HG03558 (cell line): ENCODE data around the gene NDUFS8.
"Not testable (repeated sequence)": the region's sequence is repeated elsewhere in the genome, so short reads cannot be mapped to it uniquely, and the experiment has no call there.

Experiments used
- ATAC-seq: cut with Tn5 transposase; IDR thresholded peaks from one replicate; pipeline ENCODE4 v1.9.1; 2021; ENCODE audit warnings: moderate number of reproducible peaks; ENCODE audit not compliant: unreplicated experiment; ENCODE audit errors: extremely low read depth

NDUFS8 gene

GRCh38 chr11:68030318-68031143 is at the start of gene NDUFS8:
NDUFS8 (plus strand) TSS chr11:68030681; CDS start chr11:68032152, 1,471 bp downstream.
- ATAC-seq: peak; percentile 69

- not testable (repeated sequence) for ATAC-seq
Observed at GRCh38 chr11:67981226-67981625, 49.3 kb upstream of the NDUFS8 start.

- not testable (repeated sequence) for ATAC-seq
Observed at GRCh38 chr11:67982255-67982857, 48.1 kb upstream of the NDUFS8 start.

GRCh38 chr11:67983951-67984350 is 46.5 kb upstream of the NDUFS8 start:
- ATAC-seq: no peak

GRCh38 chr11:67985302-67985701 is 45.2 kb upstream of the NDUFS8 start:
- not testable (repeated sequence) for ATAC-seq

GRCh38 chr11:67990546-67991346 is 39.7 kb upstream of the NDUFS8 start:
- ATAC-seq: not testable (repeated sequence)

- ATAC-seq: not testable (repeated sequence)
Observed at GRCh38 chr11:67991347-67992121, 38.9 kb upstream of the NDUFS8 start.

GRCh38 chr11:67993821-67994220 is 36.7 kb upstream of the NDUFS8 start:
- not testable (repeated sequence) for ATAC-seq

- ATAC-seq: not testable (repeated sequence)
Observed at GRCh38 chr11:67994387-67994786, 36.1 kb upstream of the NDUFS8 start.

GRCh38 chr11:67995129-67995528 is 35.4 kb upstream of the NDUFS8 start:
- ATAC-seq: not testable (repeated sequence)

- not testable (repeated sequence) for ATAC-seq
Observed at GRCh38 chr11:67995579-67995978, 34.9 kb upstream of the NDUFS8 start.

- ATAC-seq: no peak
Observed at GRCh38 chr11:67996051-67996450, 34.4 kb upstream of the NDUFS8 start.

- no peak for ATAC-seq
Observed at GRCh38 chr11:67996622-67997474, 33.6 kb upstream of the NDUFS8 start.

GRCh38 chr11:67997475-67997921 is 33.0 kb upstream of the NDUFS8 start:
- no peak for ATAC-seq

GRCh38 chr11:67998150-67999045 is 32.1 kb upstream of the NDUFS8 start:
- no peak for ATAC-seq

GRCh38 chr11:67999201-67999629 is 31.3 kb upstream of the NDUFS8 start:
- ATAC-seq: no peak

- no peak for ATAC-seq
Observed at GRCh38 chr11:67999704-68000103, 30.8 kb upstream of the NDUFS8 start.

- ATAC-seq: no peak
Observed at GRCh38 chr11:68002575-68002937, 27.9 kb upstream of the NDUFS8 start.
